ENCODE results near the gene HPGD. TPM values are rescaled to one million over a fixed set of nuclear protein-coding genes. Genes with fewer than 3 reads are reported as not detected.
A peak's percentile ranks its signal among the peaks of the same experiment; 100 is the strongest.

HPGD gene
- total RNA-seq (2021; ENCODE audit: unreplicated experiment) = 0.66 TPM
- polyA plus RNA-seq (2012) = 0.19 and 0.20 TPM in 2 replicates
- percentile 15 among the genes with signal in this experiment for Bru-seq, nascent RNA
- percentile 18 among the genes with signal in this experiment for BruChase-seq, experiment 1, labeled RNA remaining after a 6-hour chase
- BruChase-seq, experiment 2, labeled RNA remaining after a 2-hour chase = percentile 16 among the genes with signal in this experiment
- long read RNA-seq = 0 reads

DNA sequence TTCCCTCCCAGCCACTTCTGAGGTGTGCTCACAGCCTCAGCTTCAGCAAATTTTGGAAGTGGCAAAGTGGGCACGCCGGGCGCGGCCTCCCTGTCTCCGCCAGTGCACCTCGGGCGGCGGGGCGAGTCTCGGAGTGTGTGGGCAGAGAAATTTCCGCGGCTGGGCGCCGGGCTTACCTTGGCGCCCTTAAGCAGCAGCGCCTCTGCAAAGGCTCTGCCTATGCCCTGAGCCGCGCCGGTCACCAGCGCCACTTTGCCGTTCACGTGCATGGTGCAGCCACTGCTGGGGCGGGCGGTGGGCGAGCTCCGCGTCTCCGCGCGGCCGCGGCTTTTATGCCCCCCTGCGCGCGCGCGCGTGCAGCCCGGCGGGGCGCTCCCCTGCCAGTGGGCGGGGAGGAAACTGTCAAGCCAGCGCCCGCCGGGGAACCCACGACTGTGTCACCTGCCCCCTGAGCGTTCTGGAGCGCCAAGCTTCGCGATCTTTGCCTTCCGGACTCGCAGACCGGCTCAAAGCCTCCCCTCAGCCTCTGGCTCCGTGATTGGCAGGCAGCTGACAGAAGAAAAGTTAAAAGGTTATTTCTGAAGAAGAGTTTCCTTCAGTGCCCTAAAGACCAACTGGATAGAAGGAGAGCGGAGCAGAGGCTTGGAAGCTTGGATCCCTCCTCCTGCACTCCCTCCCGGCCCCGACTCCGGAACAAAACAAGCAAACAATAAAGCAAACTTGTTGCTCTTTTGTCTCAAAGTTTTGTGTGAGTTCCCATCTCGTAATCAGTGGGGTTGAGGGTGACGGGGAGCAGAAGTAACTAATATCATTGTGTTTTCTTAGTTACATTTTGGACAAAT is at the start of gene HPGD:
Gene HPGD (minus strand): TSS at position 306 of the 842 bp plus-strand sequence. CDS start 37 bp downstream, at position 269.
- Histone ChIP-seq H3K9me2 (ENCODE audit: insufficient read depth) (no peaks in the 10 kb centered on the region), H3K79me2 (ENCODE audit: insufficient read depth, low read length) (no peaks in the 10 kb centered on the region), H3K36me3 (ENCODE audit: control insufficient read depth in 1 of 2, insufficient read depth in 2 of 2, low read length in 2 of 2) (no peaks in the 10 kb centered on the region), H2AFZ (ENCODE audit: low read depth, low read length, poor library complexity, severe bottlenecking) (peak within 1 kb of the TSS; percentile 97), H3K27ac (ENCODE audit: low read depth, low read length) (no peak within 1 kb of the TSS), H3K4me3 (replicated peaks in 1 of 2; ENCODE audit: low read depth in 1 of 2, low read length in 2 of 2) (peak within 1 kb of the TSS; percentile 53 to 65), H3K27me3 (ENCODE audit: insufficient read depth, low read length) (no peaks in the 10 kb centered on the region; the same call in 1 of the 2 replicates), H3K9me3 (ENCODE audit: control insufficient read depth in 1 of 2, insufficient read depth in 1 of 2, low read depth in 1 of 2, low read length in 2 of 2) (no peaks in the 10 kb centered on the region), H3K9ac (ENCODE audit: low read length) (peak within 1 kb of the TSS; percentile 18), H4K20me1 (ENCODE audit: insufficient read depth) (no peaks in the 10 kb centered on the region), H3K4me2 (ENCODE audit: low read length) (peak within 1 kb of the TSS; percentile 96), H3K4me1 (ENCODE audit: control insufficient read depth in 1 of 2, insufficient read depth in 2 of 2, low read length in 2 of 2) (peaks cover 0 to 16% of the 10 kb centered on the region in 2 experiments; a peak in 1 of 4 replicates)
- intact Hi-C loops (cut with micrococcal nuclease) = no loop called here
- POLR2A ChIA-PET = interaction anchor here (0.9 kb wide), 1 partner anchor 10 kb away, joined by 3 read pairs; no protein-coding TSS in a partner anchor
- DNase-seq (ENCODE audit: low read depth, low spot score) (no peak), ATAC-seq (peak; percentile 87)
- BruUV-seq (replicated peaks) = no TSS peak
- RAD21 ChIA-PET (ENCODE audit: low non-redundant PET in 1 of 2, low total read pairs in 2 of 2, uncharacterized antibody in 2 of 2, unreplicated experiment in 2 of 2) = no interaction called here
- TF ChIP-seq ZFX (IDR thresholded peaks at IDR 0.05) (no peak), CEBPB (IDR thresholded peaks at IDR 0.05; ENCODE audit: low read depth) (no peak), POLR2AphosphoS5 (IDR thresholded peaks at IDR 0.05; ENCODE audit: low read depth, low read length) (no peak), TCF7L2 (IDR thresholded peaks at IDR 0.05; ENCODE audit: borderline replicate concordance, extremely low read depth, insufficient read depth, insufficient read length) (peak; percentile 27), FOSL1 (IDR thresholded peaks at IDR 0.05; ENCODE audit: low read depth) (no peak), CBX3 (IDR thresholded peaks at IDR 0.05; ENCODE audit: low read depth) (no peak), EZH2 (IDR thresholded peaks at IDR 0.05) (no peak), SP1 (IDR thresholded peaks at IDR 0.05; ENCODE audit: low read depth) (no peak), SRF (IDR thresholded peaks at IDR 0.05; ENCODE audit: low read depth) (no peak), POLR2A (IDR thresholded peaks at IDR 0.05; ENCODE audit: borderline replicate concordance, extremely low read depth, insufficient read depth, insufficient read length) (no peak), JUND (IDR thresholded peaks at IDR 0.05) (no peak)
- TF ChIP-seq, protein P1, sequence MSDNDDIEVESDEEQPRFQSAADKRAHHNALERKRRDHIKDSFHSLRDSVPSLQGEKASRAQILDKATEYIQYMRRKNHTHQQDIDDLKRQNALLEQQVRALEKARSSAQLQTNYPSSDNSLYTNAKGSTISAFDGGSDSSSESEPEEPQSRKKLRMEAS (IDR thresholded peaks at IDR 0.05) = peak; percentile 32; the same call in 1 of the 2 replicates
- CTCF ChIA-PET = no interaction called here

All from HCT116 (cell line).